NCI-H82 (cell line): ENCODE results near the gene ARHGAP23.
A peak's percentile ranks its signal among the peaks of the same experiment; 100 is the strongest.

Experiments
- DNase-seq: peaks from one replicate; lab custom pipeline; 2025; lab: John Stamatoyannopoulos, UW

Gene ARHGAP23

DNA sequence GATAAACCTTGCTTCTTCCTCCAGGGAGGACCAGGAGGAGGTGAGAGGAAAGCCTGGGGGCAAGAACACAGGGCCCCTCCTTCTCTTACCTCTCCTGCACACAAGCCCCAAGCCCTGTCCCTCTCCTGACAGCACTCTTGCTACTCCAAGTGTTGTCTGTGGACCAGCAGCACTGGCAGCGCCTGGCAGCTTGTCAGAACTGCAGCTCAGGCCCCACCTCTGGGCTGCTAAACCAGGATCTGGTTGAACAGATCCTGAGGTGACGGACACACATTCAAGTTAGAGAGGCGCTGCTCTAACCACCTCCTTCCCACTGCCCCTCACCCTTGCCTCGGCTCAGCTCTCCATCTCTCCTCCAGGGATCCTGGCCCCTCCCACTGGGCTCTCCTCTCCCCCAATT, 121.0 kb downstream of the ARHGAP23 start:
- DNase-seq = no peak

DNA sequence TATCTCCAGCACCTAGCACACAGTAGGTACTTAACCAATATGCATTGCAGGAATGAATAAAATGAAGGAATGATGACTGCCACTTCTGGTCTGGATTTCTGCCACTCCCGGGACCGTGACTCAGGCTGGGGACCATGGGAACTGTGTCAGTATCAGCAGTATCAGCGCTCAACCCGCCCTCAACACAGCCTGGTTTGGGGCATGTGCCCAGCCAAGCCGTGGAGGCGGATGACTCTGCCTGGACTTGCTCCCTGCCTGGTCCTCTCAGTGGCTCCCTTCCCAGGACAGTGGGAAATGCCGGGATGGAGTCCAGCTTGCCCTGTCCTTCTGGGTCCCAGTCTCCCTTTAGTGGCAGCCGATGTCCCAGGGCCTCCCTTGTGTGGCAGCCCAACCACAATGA, 122.4 kb downstream of the ARHGAP23 start:
- DNase-seq = no peak

- no peak for DNase-seq
These were observed 122.9 kb downstream of the ARHGAP23 start for GRCh38 chr17:38551121-38551520.

DNA sequence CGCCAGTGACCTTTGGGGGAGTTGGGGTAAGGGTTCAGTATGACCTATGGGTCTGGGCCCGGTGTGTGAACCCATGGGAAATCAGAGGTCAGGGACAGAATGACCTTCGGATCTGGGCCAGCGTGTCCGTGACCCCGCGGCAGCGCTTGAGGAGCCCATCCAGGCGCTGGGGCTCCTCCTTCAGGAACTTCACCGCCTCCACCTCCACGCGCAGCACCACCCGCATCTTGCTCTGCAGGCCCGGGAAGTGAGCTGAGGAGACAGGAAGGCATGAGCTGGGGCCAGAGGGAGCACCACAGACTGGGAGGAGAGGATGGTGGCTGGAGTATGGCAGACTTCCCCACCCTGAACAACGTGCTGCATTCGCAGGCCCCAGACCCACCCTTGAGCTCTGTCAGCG, 124.1 kb downstream of the ARHGAP23 start:
- DNase-seq = no peak

- peak; percentile 81 for DNase-seq
These were observed 126.4 kb downstream of the ARHGAP23 start for GRCh38 chr17:38554430-38555350.

- DNase-seq = no peak
These were observed 128.0 kb downstream of the ARHGAP23 start for GRCh38 chr17:38556239-38556638.

- no peak for DNase-seq
These were observed 129.1 kb downstream of the ARHGAP23 start for GRCh38 chr17:38557396-38557795.

GRCh38 chr17:38557836-38558727, 129.8 kb downstream of the ARHGAP23 start:
- peak; percentile 98 for DNase-seq

DNA sequence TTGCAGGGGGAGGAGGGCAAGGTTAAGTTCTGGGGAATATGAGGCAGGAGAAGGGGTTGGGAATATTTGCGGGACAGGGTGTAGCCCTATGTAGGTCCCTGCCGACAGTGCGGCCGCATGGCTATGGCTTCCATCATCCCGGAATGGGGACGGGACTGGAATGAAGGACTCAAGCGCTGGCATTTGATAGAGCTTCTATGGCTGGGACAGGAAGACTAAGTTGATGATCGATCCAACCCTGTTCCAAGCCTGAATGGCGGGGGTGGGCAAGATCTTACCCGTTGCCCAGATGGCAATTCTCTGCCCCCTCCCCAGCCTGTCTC, 130.4 kb downstream of the ARHGAP23 start:
- DNase-seq = peak; percentile 73

DNA sequence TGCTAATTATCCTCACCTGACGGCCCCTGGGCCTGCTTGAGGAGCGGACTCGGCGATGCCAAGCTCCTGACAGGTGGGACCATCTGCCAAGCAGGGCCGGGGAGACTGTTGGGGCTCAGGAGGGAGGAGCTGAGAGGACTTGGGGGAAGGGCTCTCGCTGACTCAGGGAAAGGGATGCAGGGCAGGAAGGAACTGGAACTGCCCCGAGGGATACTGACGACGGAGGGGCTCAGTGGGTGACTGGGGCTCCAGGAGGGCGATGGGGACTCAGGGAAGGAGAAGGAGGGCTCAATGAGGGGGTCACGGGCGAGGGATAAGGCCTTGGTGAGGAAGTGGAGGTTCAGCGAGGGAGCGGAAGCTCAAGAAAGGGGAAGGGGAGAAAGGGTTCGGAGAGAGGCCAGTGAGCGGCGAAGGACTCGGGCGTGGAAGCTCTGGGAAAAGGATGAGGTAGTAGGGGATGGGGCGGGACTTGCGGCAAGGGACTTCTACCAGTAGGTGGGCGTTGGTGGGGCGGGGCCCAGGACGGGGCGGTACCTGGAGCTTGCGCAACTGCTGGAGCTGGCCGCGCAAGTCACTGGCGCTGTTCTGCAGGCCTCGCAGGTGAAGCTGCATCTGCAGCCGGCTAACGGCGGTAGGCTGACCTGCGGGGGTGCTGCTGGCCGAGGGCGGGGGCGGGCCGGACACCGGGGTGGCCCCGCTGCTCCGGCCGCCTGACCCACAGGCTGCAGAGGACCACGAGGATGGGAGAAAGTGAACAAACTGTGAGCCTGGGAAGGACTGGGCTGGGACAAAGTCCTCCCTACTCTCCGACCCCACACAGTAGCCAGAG, 131.0 kb downstream of the ARHGAP23 start:
- DNase-seq = peak; percentile 99

GRCh38 chr17:38559880-38560230, 131.6 kb downstream of the ARHGAP23 start:
- DNase-seq = peak; percentile 85

DNA sequence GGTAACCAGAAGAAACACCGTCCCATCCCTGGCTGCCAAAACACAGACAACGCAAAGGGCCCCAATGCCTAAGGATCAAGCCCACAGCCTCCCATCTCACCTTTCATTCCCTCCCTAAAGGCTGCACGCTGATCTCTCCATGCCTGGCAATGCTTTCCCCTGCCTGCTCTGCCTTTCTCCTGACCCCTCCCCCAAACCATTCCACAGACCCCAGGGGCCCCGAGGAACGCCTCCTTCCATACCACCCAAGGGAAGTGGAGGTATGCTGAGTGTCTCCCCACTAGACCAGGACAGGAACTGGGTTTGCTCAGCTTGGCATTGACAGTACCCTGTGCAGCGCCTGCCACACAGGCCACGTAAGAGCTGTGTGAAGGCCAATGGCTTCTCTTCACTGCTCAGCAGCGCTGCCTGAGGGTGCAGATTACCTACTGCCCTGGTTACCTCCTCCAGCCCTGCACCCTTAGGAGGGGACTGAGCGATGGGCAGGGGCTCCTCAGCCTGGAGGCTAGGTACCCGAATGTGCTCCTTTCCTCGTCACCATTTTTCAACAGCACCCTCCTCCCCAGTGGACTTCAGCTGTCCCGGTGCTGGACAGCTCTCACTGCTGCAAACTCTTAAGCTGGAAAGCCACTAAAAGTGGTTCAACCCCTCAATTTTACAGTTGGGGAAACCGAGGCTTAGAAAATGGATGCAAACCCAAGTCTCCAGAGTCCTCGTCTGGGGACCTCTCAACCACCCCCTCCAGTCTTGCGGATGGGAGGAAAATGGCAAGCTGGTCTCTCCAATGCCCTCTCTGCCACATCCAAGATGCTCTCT, 132.4 kb downstream of the ARHGAP23 start:
- DNase-seq = peak; percentile 24

DNA sequence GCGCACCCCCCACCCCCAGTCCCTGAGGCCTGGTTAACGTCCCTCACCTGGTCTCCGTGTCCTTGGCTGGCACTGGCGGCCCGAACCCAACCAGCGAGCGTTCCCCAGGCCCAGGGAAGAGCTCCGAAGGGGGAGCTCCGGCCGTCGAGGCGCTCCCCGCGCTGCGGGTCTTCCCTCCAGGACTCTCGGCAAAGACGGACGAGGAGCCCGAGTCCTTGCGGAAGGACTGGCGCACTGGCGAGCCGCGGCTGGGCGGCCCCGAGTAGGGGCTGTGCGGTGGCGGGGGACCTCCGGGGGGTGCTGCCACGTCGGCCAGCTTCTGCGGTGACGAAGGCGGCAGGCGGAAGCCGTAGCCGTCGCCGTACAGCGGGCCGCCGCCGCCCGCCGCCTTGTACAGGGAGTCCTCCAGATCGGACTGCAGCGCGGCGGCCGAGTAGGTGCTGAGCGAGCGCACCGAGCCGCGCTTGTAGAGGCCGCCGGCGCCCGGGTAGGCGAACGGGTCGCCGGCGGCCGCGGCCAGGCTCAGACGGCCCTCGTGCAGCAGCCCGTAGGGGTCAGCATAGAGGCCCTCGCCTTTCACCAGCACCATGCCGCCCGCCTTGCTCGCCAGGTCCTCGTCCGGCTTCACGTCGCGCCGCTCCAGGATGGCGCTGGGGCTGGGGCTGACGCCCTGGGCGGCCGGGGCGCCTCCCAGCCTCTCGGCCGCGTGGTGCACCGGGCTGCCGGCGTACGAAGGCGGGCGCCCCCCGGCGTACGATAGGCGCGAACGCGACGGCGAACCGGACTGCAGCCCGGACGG, 133.4 kb downstream of the ARHGAP23 start:
- no peak for DNase-seq
